Karpas-422 (cell line): ENCODE data around the gene IRAK4. TPM values are rescaled to one million over a fixed set of nuclear protein-coding genes. Genes with fewer than 3 reads are reported as not detected.
A peak's percentile ranks its signal among the peaks of the same experiment; 100 is the strongest.

ENCODE experiments used
- DNase-seq: peaks from one replicate; pipeline ENCODE4 v3.0.0-alpha.2; 2015
- H2AFZ ChIP-seq: fragments of 200-600 bp; sonication (generic); 2 replicates; pipeline ENCODE4 v1.6.1; 2014; ENCODE audit warnings: antibody characterized with exemption, low read length, mixed read lengths
- H3K27ac ChIP-seq: fragments of 200-600 bp; sonication (generic); 2 replicates; pipeline ENCODE4 v1.5.1; 2014; ENCODE audit warnings: mild to moderate bottlenecking, low read length, moderate library complexity
- H3K27me3 ChIP-seq: fragments of 200-600 bp; sonication (generic); 2 replicates; pipeline ENCODE4 v1.6.1; 2014; ENCODE audit warnings: low read length, mixed read lengths
- H3K36me3 ChIP-seq: fragments of 200-600 bp; sonication (generic); 2 replicates; pipeline ENCODE4 v1.6.1; 2014; ENCODE audit warnings: low read length, mixed read lengths; ENCODE audit not compliant: insufficient read depth
- H3K4me1 ChIP-seq: fragments of 200-600 bp; sonication (generic); 2 replicates; pipeline ENCODE4 v1.6.1; 2014; ENCODE audit warnings: mild to moderate bottlenecking, low read length, mixed read lengths
- H3K4me2 ChIP-seq: fragments of 200-600 bp; sonication (generic); 2 replicates; pipeline ENCODE4 v1.6.1; 2014; ENCODE audit warnings: low read length, low read depth, mild to moderate bottlenecking; ENCODE audit not compliant: poor library complexity, severe bottlenecking
- H3K4me3 ChIP-seq: fragments of 200-600 bp; sonication (generic); 2 replicates; pipeline ENCODE4 v1.5.1; 2014; ENCODE audit warnings: mild to moderate bottlenecking, antibody characterized with exemption, low read length, mixed read lengths
- H3K79me2 ChIP-seq: fragments of 200-600 bp; sonication (generic); 2 replicates; pipeline ENCODE4 v1.6.1; 2014; ENCODE audit warnings: mild to moderate bottlenecking, low read length, mixed read lengths
- H3K9ac ChIP-seq: fragments of 200-600 bp; sonication (generic); 2 replicates; pipeline ENCODE4 v1.6.0; 2014; ENCODE audit warnings: low read length
- H3K9me2 ChIP-seq: fragments of 200-600 bp; sonication (generic), shearing (Covaris generic); replicated peaks from 2 replicates; pipeline ENCODE4 v1.6.0; 2014; ENCODE audit warnings: mild to moderate bottlenecking, low read length, moderate library complexity; ENCODE audit not compliant: insufficient read depth
- H3K9me3 ChIP-seq: fragments of 300-700, 200-600 bp; sonication (generic); 2 replicates; pipeline ENCODE4 v1.6.1; 2014; ENCODE audit warnings: low read length, mixed read lengths
- H4K20me1 ChIP-seq: fragments of 200-600 bp; sonication (generic); 2 replicates; pipeline ENCODE4 v1.6.1; 2014; ENCODE audit warnings: mild to moderate bottlenecking, antibody characterized with exemption, low read length, low read depth; ENCODE audit not compliant: insufficient read depth
- total RNA-seq: library from RNA; depleted of rRNA; stranded (reverse); fragments of >200 nt; shearing (Covaris generic); gene quantifications from 2 replicates; pipeline ENCODE4 v1.2.3, GENCODE V29; 2014; ENCODE audit warnings: low replicate concordance

IRAK4 gene
- total RNA-seq, 1 experiment from 2014 or later = 53.6 TPM

DNA sequence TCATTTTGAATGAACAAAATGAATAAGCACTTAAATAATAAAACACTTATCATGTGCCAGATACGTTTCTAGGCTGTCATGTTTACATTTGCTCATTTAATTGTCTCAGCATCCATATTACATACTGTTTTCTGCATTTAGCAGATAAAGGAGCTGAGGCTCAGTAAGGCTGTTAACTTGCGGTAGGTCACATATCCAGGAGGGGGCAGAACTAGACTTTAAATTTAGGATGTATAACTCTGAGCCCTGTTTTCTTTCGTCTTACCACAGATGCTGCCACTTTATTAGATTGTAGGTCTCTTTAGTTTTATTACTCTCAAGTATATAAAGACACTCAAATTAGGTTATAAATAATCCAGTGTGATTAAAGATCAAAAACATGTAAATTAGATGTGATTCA lies 17.7 kb downstream of the IRAK4 start:
- Histone ChIP-seq H3K79me2 (no peaks in the 10 kb centered on the region), H3K4me2 (no peak overlapping the region), H3K9me3 (no peaks in the 10 kb centered on the region), H3K9me2 (no peaks in the 10 kb centered on the region), H3K27me3 (no peaks in the 10 kb centered on the region), H3K36me3 (peaks cover 51% of the 10 kb centered on the region), H3K9ac (no peak overlapping the region), H3K4me3 (no peak overlapping the region), H3K27ac (no peak overlapping the region), H2AFZ (no peak overlapping the region), H4K20me1 (no peaks in the 10 kb centered on the region), H3K4me1 (peaks cover 6% of the 10 kb centered on the region; the same call in 1 of the 2 replicates)
- DNase-seq = peak; percentile 64

DNA sequence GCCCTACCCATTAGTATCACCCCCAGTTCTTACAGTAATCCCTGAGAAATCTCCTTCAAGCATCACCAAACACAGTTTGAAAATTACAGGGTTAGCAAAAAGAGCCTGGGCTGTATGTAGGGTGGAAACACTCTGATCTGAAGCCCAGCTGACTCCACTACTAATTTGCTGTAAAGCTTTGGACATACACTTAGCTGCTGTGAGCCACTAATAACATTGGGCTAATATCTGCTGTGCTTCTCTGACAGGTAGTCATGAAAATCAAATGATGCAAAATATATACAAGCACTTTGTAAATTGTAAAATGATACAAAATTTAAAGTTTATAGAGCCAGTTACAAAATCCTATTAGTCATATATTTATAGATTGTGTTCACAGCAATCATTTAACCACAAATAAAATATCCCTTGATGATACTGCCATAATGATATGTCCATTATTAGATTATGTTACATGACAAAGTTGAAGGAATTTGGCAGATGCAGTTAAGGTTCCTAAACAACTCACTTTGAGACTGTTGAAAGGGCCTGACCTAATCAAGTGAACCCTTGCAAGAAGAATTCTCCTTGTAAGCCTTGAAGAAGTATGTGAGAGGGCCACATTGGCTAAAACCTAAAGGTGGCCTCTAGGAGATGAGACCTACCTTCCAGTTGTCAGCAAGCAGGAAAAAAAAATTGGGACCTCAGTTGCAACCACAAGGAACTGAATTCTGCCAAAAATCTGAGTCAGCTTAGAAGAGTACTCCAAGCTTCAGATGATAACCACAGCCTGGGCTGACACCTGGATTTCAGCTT lies 28.3 kb downstream of the IRAK4 start:
- Histone ChIP-seq H3K27me3 (no peaks in the 10 kb centered on the region), H3K4me1 (no peaks in the 10 kb centered on the region), H3K4me2 (no peak overlapping the region), H3K79me2 (no peaks in the 10 kb centered on the region), H3K36me3 (peaks cover 51% of the 10 kb centered on the region), H3K9me3 (no peaks in the 10 kb centered on the region), H4K20me1 (no peaks in the 10 kb centered on the region), H3K9ac (no peak overlapping the region), H2AFZ (no peak overlapping the region), H3K27ac (no peak overlapping the region), H3K4me3 (no peak overlapping the region), H3K9me2 (no peaks in the 10 kb centered on the region)
- no peak for DNase-seq

- H2AFZ ChIP-seq = no peak overlapping the region
- H3K4me2 ChIP-seq = no peak overlapping the region
- H3K9me2 ChIP-seq = no peaks in the 10 kb centered on the region
- peaks cover 30% of the 10 kb centered on the region for H3K36me3 ChIP-seq
- H3K4me3 ChIP-seq = no peak overlapping the region
- H3K9ac ChIP-seq = no peak overlapping the region
- H3K9me3 ChIP-seq = no peaks in the 10 kb centered on the region
- H3K27ac ChIP-seq = no peak overlapping the region
- no peaks in the 10 kb centered on the region for H3K4me1 ChIP-seq
- H3K79me2 ChIP-seq = no peaks in the 10 kb centered on the region
- no peaks in the 10 kb centered on the region for H3K27me3 ChIP-seq
- H4K20me1 ChIP-seq = no peaks in the 10 kb centered on the region
- no peak for DNase-seq
Observed at GRCh38 chr12:43789941-43790340, 31.2 kb downstream of the IRAK4 start.

GRCh38 chr12:43795716-43796280 lies 37.0 kb downstream of the IRAK4 start:
- Histone ChIP-seq H3K9me3 (no peaks in the 10 kb centered on the region), H2AFZ (no peak overlapping the region), H4K20me1 (no peaks in the 10 kb centered on the region), H3K27ac (peak overlapping the region; percentile 17; the same call in 1 of the 2 replicates), H3K9me2 (no peaks in the 10 kb centered on the region), H3K4me3 (no peak overlapping the region), H3K4me2 (no peak overlapping the region), H3K9ac (no peak overlapping the region), H3K79me2 (peaks cover 9% of the 10 kb centered on the region), H3K27me3 (no peaks in the 10 kb centered on the region), H3K36me3 (peaks cover 53% of the 10 kb centered on the region; the same call in 1 of the 2 replicates), H3K4me1 (peaks cover 4% of the 10 kb centered on the region; the same call in 1 of the 2 replicates)
- no peak for DNase-seq

DNA sequence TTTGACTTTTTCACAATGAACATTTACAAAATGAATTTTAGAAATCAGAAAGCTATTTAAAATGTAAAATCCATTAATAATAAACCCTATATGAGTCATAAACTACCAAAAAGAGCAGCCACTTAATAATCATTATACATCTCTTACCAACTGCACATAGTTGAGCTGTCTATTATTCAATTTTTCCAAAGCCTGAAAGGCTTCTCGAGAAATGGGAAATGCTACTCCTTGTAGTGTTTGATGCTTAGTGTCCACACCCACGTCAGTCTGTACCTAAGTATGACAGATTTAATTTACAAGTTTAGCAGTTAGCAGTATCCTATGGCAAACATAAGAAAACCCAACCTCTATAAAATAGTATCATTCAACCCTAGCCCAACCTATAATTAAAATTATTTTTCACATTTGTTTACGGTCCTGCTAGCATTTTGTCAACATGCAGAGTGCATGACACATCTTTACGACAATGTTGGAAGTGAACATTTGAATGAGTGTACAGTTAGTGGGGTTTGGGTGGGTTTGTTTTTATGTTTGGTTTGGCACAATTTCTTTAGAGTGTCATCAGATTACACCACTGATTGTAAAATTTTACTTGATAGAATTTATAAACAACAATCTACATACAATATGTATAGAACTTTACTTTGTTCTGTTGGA lies 38.9 kb downstream of the IRAK4 start:
- no peak for DNase-seq

DNA sequence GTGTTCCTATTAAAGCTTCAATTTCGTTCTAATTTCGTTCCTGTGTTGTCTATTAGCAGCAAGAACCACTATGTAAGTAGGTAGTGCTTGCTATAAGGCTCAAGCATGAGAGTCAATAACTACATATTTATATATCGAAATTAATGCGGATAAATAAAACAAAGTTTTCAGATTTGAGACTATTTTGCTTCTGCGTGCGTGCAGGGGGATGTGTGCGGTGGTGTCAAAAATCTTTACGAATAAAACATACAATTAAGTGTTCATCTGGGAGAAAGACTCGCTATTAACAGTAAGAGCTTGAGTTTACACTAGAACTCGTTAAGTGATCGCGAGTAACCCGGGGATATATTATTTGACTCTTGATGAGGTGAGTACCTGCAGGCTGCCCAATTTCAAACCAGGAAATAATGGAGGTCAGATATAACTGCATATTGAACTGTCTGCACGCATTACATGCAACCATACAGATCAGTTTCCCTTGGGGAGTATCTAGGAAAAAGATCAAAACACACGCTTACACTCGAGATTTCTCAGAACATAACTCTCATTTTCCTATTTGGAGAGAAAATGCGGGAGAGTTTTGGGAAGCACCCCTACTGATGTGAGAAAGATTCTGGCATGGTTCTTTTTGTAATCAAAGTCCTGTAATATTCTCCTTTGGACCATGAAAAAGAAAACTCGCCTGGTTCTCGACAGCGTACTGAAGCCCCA lies 46.6 kb downstream of the IRAK4 start:
- DNase-seq = peak; percentile 66
- H3K27me3 ChIP-seq = no peaks in the 10 kb centered on the region
- peaks cover 3% of the 10 kb centered on the region; the same call in 1 of the 2 replicates for H4K20me1 ChIP-seq
- peaks cover 32% of the 10 kb centered on the region for H3K36me3 ChIP-seq
- H3K4me3 ChIP-seq = peak overlapping the region; percentile 89
- peak overlapping the region; percentile 91 for H3K9ac ChIP-seq
- no peaks in the 10 kb centered on the region for H3K9me2 ChIP-seq
- no peak overlapping the region for H2AFZ ChIP-seq
- H3K4me2 ChIP-seq = peak overlapping the region; percentile 94
- no peaks in the 10 kb centered on the region for H3K9me3 ChIP-seq
- peaks cover 55% of the 10 kb centered on the region for H3K79me2 ChIP-seq
- peaks cover 36% of the 10 kb centered on the region for H3K4me1 ChIP-seq
- peak overlapping the region; percentile 44; the same call in 1 of the 2 replicates for H3K27ac ChIP-seq

More for the DNA sequence above, 38.9 kb downstream of the IRAK4 start:
- Histone ChIP-seq H3K27ac (no peak overlapping the region), H3K9me2 (no peaks in the 10 kb centered on the region), H3K27me3 (no peaks in the 10 kb centered on the region), H4K20me1 (no peaks in the 10 kb centered on the region), H3K4me2 (no peak overlapping the region), H3K36me3 (peaks cover 65% of the 10 kb centered on the region), H3K4me3 (no peak overlapping the region), H3K9me3 (no peaks in the 10 kb centered on the region), H3K79me2 (peaks cover 26% of the 10 kb centered on the region), H2AFZ (no peak overlapping the region), H3K9ac (no peak overlapping the region), H3K4me1 (peaks cover 5% of the 10 kb centered on the region)

GRCh38 chr12:43805860-43806736 lies 47.3 kb downstream of the IRAK4 start, which contains the start of gene TWF1:
Gene TWF1 (minus strand): TSS chr12:43806317. CDS start chr12:43806245, 72 bp downstream.
- Histone ChIP-seq H3K9me3 (no peaks in the 10 kb centered on the region), H3K27me3 (no peaks in the 10 kb centered on the region), H2AFZ (peak within 1 kb of the TSS; percentile 73), H3K79me2 (peaks cover 47% of the 10 kb centered on the region), H3K9ac (peak within 1 kb of the TSS; percentile 91), H3K4me1 (peaks cover 36% of the 10 kb centered on the region), H3K4me2 (peak within 1 kb of the TSS; percentile 94), H3K9me2 (no peaks in the 10 kb centered on the region), H3K36me3 (peaks cover 24% of the 10 kb centered on the region), H3K4me3 (peak within 1 kb of the TSS; percentile 89), H3K27ac (peak within 1 kb of the TSS; percentile 91), H4K20me1 (peaks cover 3% of the 10 kb centered on the region; the same call in 1 of the 2 replicates)
- DNase-seq = peak; percentile 94
